Stimulated activated naive CD8-positive, alpha-beta T cell treated with anti-CD3 and anti-CD28 coated beads, Interleukin-15, amount 100 ng/mL, for 72 hours (primary cell): ENCODE data around the gene ACP7.
A peak's percentile ranks its signal among the peaks of the same experiment; 100 is the strongest.
"Not testable (repeated sequence)": the region's sequence is repeated elsewhere in the genome, so short reads cannot be mapped to it uniquely, and the experiment has no call there.

Experiments used
- ATAC-seq: fragments of 150-1000 bp; cut with Tn5 transposase; 2 replicates; pipeline ENCODE4 v1.10.0; 2021; ENCODE audit warnings: mild to moderate bottlenecking, moderate library complexity
- DNase-seq, 2 donors: peaks; one replicate each; pipeline ENCODE4 v3.0.0; 2021 to 2022
- H3K27ac Mint-ChIP-seq, 2 donors: one replicate each; pipeline ENCODE4 v1.8.0; 2022; ENCODE audit warnings: mild to moderate bottlenecking in 2 of 2, mixed read lengths in 2 of 2, moderate library complexity in 2 of 2
- H3K27me3 Mint-ChIP-seq: one replicate; pipeline ENCODE4 v1.8.0; 2022; ENCODE audit warnings: mixed read lengths
- H3K4me1 Mint-ChIP-seq: one replicate; pipeline ENCODE4 v1.8.0; 2022; ENCODE audit warnings: mild to moderate bottlenecking, mixed read lengths
- H3K4me3 Mint-ChIP-seq, 2 donors: one replicate each; pipeline ENCODE4 v1.8.0; 2022; ENCODE audit warnings: mild to moderate bottlenecking in 2 of 2, mixed read lengths in 2 of 2, moderate library complexity in 1 of 2
- H3K9me3 Mint-ChIP-seq, 2 donors: one replicate each; pipeline ENCODE4 v1.8.0; 2022; ENCODE audit warnings: mixed read lengths in 2 of 2

Gene ACP7

GRCh38 chr19:39065928-39066327 is 18.2 kb upstream of the ACP7 start:
- peaks cover 10% of the 10 kb centered on the region for H3K4me1 Mint-ChIP-seq
- no peak overlapping the region for H3K4me3 Mint-ChIP-seq

GRCh38 chr19:39067104-39067503 is 17.1 kb upstream of the ACP7 start:
- Mint-ChIP-seq H3K27me3 (no peaks in the 10 kb centered on the region), H3K4me1 (no peaks in the 10 kb centered on the region), H3K4me3 (no peak overlapping the region), H3K27ac (no peak overlapping the region), H3K9me3 (peaks cover 0 to 8% of the 10 kb centered on the region in 2 donors)
- ATAC-seq (no peak), DNase-seq (no peak)

More at GRCh38 chr19:39065928-39066327, 18.2 kb upstream of the ACP7 start:
- no peak for ATAC-seq
- Mint-ChIP-seq H3K9me3 (peaks cover 0 to 15% of the 10 kb centered on the region in 2 donors), H3K27me3 (no peaks in the 10 kb centered on the region), H3K27ac (no peak overlapping the region)
- DNase-seq = no peak

- DNase-seq, H3K27me3 Mint-ChIP-seq, H3K4me3 Mint-ChIP-seq, H3K27ac Mint-ChIP-seq, H3K9me3 Mint-ChIP-seq, ATAC-seq: not testable (repeated sequence)
- peaks cover 10% of the 10 kb centered on the region for H3K4me1 Mint-ChIP-seq
Measured at GRCh38 chr19:39068259-39068658, 15.9 kb upstream of the ACP7 start.

- DNase-seq (no peak), ATAC-seq (no peak)
- H3K9me3 Mint-ChIP-seq = peaks cover 0 to 8% of the 10 kb centered on the region in 2 donors
- no peaks in the 10 kb centered on the region for H3K27me3 Mint-ChIP-seq
- peaks cover 24% of the 10 kb centered on the region for H3K4me1 Mint-ChIP-seq
- no peak overlapping the region for H3K27ac Mint-ChIP-seq
- no peak overlapping the region for H3K4me3 Mint-ChIP-seq
Measured at GRCh38 chr19:39070888-39071287, 13.3 kb upstream of the ACP7 start.

DNA sequence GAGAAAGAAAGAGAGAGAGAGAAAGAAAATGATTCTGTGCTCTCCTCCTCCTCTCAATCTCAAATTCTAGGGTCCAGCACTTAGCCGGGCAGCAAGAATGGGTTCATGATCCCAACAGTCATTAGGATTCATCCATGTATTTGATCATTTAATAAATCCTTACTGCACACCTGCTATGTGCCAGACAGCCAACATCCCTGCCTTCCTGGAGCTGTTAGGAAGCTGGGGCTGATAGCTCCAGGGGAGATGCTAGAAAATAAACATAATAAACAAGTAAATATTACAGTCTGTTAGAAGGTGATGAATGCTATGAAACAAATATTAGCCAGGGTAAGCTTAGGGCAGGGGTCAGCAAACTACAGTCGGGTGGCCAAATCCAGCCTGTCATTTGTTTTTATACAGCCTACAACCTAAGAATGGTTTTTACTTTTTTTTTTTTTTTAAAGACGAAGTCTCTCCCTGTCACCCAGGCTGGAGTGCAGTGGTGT is 9.9 kb upstream of the ACP7 start:
- no peak overlapping the region for H3K4me3 Mint-ChIP-seq
- H3K9me3 Mint-ChIP-seq = peaks cover 0 to 2% of the 10 kb centered on the region in 2 donors
- no peak overlapping the region for H3K27ac Mint-ChIP-seq
- DNase-seq = no peak
- ATAC-seq = no peak
- H3K27me3 Mint-ChIP-seq = no peaks in the 10 kb centered on the region
- peaks cover 24% of the 10 kb centered on the region for H3K4me1 Mint-ChIP-seq

DNA sequence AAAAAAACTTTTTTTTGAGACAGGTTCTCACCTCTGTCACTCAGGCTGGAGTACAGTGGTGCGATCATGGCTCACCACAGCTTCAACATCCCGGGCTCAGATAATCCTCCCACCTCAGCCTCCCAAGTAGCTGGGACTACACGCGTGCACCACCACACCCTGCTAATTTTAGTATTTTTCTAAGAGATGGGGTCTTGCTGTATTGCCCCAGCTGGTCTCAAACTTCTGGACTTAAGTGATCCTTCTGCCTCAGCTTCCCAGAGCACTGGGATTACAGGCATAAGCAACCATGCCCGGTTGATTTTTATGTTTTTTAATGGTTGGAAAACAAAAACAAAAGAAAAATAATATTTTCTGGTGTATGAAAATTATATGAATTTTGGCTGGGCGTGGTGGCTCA is 9.2 kb upstream of the ACP7 start:
- Mint-ChIP-seq H3K4me3 (no peak overlapping the region), H3K4me1 (peaks cover 24% of the 10 kb centered on the region), H3K27me3 (no peaks in the 10 kb centered on the region), H3K27ac (no peak overlapping the region), H3K9me3 (no peaks in the 10 kb centered on the region)
- ATAC-seq = no peak
- DNase-seq = no peak

GRCh38 chr19:39077323-39077722 is 6.8 kb upstream of the ACP7 start:
- DNase-seq = no peak
- Mint-ChIP-seq H3K27me3 (peaks cover 12% of the 10 kb centered on the region), H3K4me3 (no peak overlapping the region), H3K9me3 (no peaks in the 10 kb centered on the region), H3K27ac (peak overlapping the region; percentile 54 to 72), H3K4me1 (peaks cover 23% of the 10 kb centered on the region)
- ATAC-seq = no peak

DNA sequence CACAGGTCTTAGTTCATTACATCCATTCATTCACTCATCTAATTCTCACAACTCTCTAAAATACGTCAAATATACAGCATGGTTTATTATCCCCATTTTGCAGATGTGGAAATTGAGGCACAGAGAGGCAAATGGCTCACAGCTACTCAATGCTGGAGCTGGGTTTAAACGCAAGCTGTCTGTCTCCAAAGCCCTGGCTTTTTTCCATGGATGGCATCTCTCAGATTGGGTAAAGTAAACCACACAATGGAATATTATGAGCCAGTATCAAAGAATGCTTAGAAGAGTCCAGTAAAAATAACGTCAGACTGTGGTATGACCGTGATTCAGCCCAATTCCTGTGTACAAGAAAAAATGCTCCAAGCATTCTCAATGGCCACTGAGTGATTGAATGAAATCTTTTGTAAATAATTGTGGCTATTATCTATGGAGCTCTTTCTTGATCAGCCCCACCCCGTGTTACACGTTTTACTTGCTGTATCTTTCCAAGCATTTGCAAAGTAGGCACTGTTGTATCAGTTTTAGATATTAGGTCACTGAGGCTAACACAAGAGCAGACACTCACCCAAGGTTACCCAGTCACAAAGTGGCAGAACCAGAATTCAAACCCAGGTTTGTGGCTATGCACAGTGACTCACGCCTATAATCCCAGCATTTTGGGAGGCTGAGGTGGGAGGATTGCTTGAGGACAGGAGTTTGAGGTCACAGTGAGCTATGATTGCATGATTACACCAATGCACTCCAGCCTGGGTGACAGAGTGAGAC is 5.5 kb upstream of the ACP7 start:
- no peak for DNase-seq
- ATAC-seq = no peak

DNA sequence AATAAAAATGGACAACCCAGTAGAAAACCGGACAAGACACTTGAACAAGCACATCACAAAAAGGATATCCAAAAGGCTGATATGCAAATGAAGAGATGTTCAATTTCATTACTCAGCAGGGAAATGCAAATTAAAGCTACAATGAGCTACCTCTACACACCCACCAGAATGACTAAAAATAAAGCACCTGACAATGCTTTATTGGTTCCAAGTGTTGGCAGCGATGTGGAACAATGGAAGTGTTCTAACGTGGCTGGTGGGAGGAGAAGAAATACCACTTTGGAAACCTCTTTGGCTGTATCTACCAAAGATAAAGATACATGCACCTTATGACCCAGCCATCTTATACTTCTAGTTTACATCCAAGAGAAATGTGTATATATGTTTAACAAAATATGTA is 3.7 kb upstream of the ACP7 start:
- Mint-ChIP-seq H3K27me3 (peaks cover 43% of the 10 kb centered on the region), H3K4me1 (peaks cover 31% of the 10 kb centered on the region), H3K9me3 (no peaks in the 10 kb centered on the region), H3K4me3 (no peak overlapping the region), H3K27ac (no peak overlapping the region)
- ATAC-seq (no peak), DNase-seq (no peak)

More for the DNA sequence above, 5.5 kb upstream of the ACP7 start:
- H3K27me3 Mint-ChIP-seq = peaks cover 25% of the 10 kb centered on the region
- H3K4me1 Mint-ChIP-seq = peaks cover 20% of the 10 kb centered on the region
- no peak overlapping the region for H3K4me3 Mint-ChIP-seq
- no peak overlapping the region for H3K27ac Mint-ChIP-seq
- no peaks in the 10 kb centered on the region for H3K9me3 Mint-ChIP-seq

GRCh38 chr19:39082167-39082566 is 2.0 kb upstream of the ACP7 start:
- Mint-ChIP-seq H3K27ac (no peak overlapping the region), H3K9me3 (no peaks in the 10 kb centered on the region), H3K4me3 (no peak overlapping the region)

DNA sequence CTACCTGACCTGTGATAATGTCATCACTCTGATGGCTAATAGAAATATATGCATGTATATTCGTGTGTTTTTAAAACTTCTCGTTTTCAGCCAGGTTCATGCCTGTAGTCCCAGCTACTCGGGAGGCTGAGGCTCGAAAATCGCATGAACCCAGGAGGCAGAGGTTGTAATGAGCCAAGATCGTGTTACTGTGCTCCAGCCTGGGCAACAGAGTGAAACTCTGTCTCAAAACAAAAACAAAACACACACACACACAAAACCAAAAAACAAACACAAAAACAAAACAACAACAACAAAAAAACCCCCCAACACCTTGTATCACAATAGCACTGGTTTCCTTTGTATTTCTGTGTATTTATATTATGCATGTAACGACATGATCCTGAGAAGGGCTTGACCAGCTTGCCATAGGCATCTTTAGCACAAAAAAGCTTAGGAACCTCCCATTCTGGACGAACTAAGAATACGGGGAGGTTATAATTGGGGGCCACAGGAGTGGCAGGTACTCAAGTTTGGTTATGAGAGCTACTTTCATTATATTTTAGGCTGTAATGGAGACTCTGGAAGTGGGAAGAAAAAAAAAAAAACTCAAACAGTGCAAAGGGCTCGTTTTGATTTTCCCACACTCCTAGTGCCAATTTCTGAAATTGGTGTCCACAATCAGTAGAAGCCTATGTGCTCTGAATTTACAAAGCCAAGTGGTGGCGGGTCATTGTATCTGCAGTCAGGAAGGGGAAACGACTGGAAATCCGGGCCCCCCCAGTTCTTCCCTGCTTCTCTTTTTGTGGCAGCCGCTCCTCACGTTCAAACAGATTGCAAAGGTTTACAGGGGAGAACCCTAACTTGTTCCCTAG is 1.2 kb upstream of the ACP7 start:
- Mint-ChIP-seq H3K4me1 (peaks cover 27% of the 10 kb centered on the region), H3K9me3 (no peaks in the 10 kb centered on the region), H3K4me3 (peak overlapping the region; percentile 75 to 83), H3K27me3 (peaks cover 49% of the 10 kb centered on the region), H3K27ac (no peak overlapping the region)
- no peak for DNase-seq
- ATAC-seq = no peak

More at GRCh38 chr19:39082167-39082566, 2.0 kb upstream of the ACP7 start:
- no peak for ATAC-seq
- H3K4me1 Mint-ChIP-seq = peaks cover 27% of the 10 kb centered on the region
- H3K27me3 Mint-ChIP-seq = peaks cover 49% of the 10 kb centered on the region
- DNase-seq = no peak

DNA sequence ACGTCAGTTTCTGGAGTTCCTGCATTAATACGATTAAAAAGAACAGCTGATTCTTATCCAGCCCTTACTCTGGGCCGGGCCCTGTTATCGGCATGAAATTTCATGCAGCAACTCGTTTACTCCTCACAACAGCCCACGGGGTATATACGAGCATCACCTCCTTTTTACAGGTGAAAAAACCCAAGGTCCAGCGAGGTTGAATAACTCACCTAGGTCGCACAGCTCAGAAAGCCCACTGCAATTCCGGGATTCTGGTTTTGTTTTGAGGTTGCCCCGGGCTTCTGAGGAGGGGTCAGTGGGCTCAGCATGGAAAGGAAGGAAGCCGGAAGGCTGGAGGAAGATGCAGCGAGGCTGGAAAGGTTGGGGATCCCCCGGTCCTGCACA is 577 bp upstream of the ACP7 start:
- Mint-ChIP-seq H3K27ac (peak overlapping the region in 1 of 2 donors; percentile 83), H3K27me3 (peaks cover 49% of the 10 kb centered on the region)
- no peak for ATAC-seq

DNA sequence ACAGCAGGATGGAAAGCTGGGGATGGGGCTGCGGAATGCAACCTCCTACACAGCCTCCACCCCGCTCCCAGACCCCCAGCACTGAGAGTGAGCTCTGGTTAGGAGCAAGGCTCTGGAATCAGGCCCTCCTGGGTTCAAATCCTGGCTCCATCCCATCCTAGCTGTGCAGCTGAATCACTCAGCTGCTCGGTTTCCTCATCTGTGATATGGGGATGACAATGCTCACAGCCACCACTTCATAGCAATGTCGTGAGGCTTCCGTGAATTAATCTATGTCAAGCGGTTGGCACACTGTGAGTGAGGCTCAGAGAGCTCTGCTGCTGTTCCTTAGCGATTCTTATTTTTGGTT is 538 bp downstream of the ACP7 start:
- H3K9me3 Mint-ChIP-seq = no peaks in the 10 kb centered on the region
- H3K4me3 Mint-ChIP-seq = peak overlapping the region; percentile 53 to 75
- H3K4me1 Mint-ChIP-seq = peaks cover 27% of the 10 kb centered on the region
- H3K27ac Mint-ChIP-seq = peak overlapping the region in 1 of 2 donors; percentile 83
- no peak for DNase-seq
- no peak for ATAC-seq
- peaks cover 49% of the 10 kb centered on the region for H3K27me3 Mint-ChIP-seq

More for the DNA sequence above, 577 bp upstream of the ACP7 start:
- no peak for DNase-seq
- peaks cover 27% of the 10 kb centered on the region for H3K4me1 Mint-ChIP-seq
- H3K9me3 Mint-ChIP-seq = no peaks in the 10 kb centered on the region
- H3K4me3 Mint-ChIP-seq = peak overlapping the region; percentile 75 to 83

DNA sequence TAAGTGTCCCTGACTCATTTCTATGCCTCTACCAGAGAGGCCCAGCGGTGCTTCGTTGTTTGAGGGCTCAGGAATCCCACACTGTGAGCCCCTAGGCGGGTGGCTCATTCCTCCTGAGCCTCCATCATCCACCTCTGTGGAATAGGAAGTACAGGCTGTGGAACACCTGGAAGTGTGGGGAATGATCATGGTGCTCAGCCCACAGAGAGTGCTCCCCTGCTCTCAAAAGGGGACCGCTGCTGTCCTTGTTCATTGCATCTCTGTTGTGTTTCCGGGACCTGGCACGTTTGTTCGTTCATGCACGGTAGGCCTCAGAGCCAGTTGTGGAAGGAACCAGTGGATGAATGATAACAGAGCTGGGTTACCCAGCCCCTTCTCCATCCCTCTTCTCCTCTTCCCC is 1.2 kb downstream of the ACP7 start:
- Mint-ChIP-seq H3K27ac (no peak overlapping the region), H3K27me3 (peaks cover 49% of the 10 kb centered on the region), H3K4me3 (peak overlapping the region in 1 of 2 donors; percentile 13), H3K4me1 (peaks cover 27% of the 10 kb centered on the region), H3K9me3 (no peaks in the 10 kb centered on the region)
- DNase-seq (no peak), ATAC-seq (no peak)

DNA sequence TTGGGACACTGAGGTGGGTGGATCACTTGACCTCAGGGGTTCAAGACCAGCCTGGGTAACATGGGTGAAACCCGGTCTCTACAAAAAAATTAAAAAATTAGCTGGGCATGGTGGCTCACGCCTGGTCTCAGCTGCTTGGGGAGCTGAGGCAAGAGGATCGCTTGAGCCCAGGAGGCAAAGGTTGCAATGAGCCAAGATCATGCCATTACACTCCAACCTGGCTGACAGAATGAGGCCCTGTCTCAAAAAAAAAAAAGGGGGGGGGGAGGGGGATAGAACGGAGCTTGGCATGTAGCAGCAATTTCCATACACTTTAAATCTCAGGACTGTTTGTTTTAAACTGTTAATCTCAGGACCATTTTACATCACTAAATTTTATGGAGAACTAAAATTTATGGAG is 2.2 kb downstream of the ACP7 start:
- Mint-ChIP-seq H3K27me3 (peaks cover 42% of the 10 kb centered on the region), H3K27ac (no peak overlapping the region), H3K4me1 (peaks cover 27% of the 10 kb centered on the region), H3K4me3 (no peak overlapping the region), H3K9me3 (no peaks in the 10 kb centered on the region)
- ATAC-seq = no peak
- no peak for DNase-seq
